Upper lobe of left lung (tissue), 6 donors: ENCODE results near the gene VAV2. TPM values are rescaled to one million over a fixed set of nuclear protein-coding genes. Genes with fewer than 3 reads are reported as not detected.

ENCODE experiments used
- ATAC-seq, 2 donors: fragments of 200-7000 bp; cut with Tn5 transposase; one replicate each; pipeline ENCODE4 v1.9.1; 2022; ENCODE audit warnings: mild to moderate bottlenecking in 2 of 2, moderate library complexity in 2 of 2; ENCODE audit not compliant: low FRiP score in 2 of 2
- DNase-seq, 2 donors: peaks; one replicate each; pipeline ENCODE4 v3.0.0-alpha.2; 2019 to 2020
- H3K27ac ChIP-seq, 4 donors: fragments of 200-600 bp; sonication (generic); one replicate each; pipeline ENCODE4 v1.5.1; 2016 to 2019
- H3K27me3 ChIP-seq, 4 donors: fragments of 200-600 bp; sonication (generic); one replicate each; pipeline ENCODE4 v1.5.1; 2017 to 2019
- H3K36me3 ChIP-seq, 4 donors: fragments of 200-600 bp; sonication (generic); one replicate each; pipeline ENCODE4 v1.5.1; 2016 to 2019
- H3K4me1 ChIP-seq, 4 donors: fragments of 200-600 bp; sonication (generic); one replicate each; pipeline ENCODE4 v1.5.1; 2018 to 2019
- H3K4me3 ChIP-seq, 4 donors: fragments of 200-600 bp; sonication (generic); one replicate each; pipeline ENCODE4 v1.5.1; 2017 to 2019; ENCODE audit warnings: mild to moderate bottlenecking in 2 of 4, moderate library complexity in 1 of 4
- H3K9me3 ChIP-seq, 4 donors: fragments of 200-600 bp; sonication (generic); one replicate each; pipeline ENCODE4 v1.5.1; 2018 to 2019
- EP300 ChIP-seq, 4 donors: sonication (generic); formaldehyde crosslinking; IDR thresholded peaks; one replicate each; pipeline ENCODE4 v1.5.1; 2017; ENCODE audit warnings: antibody characterized with exemption in 4 of 4, control low read depth in 2 of 4
- POLR2A ChIP-seq, 4 donors: fragments of 450-650 bp; IDR thresholded peaks; one replicate each; pipeline ENCODE4 v1.5.1; 2016 to 2017; ENCODE audit warnings: antibody characterized with exemption in 4 of 4, mild to moderate bottlenecking in 2 of 4
- POLR2AphosphoS5 ChIP-seq, 2 donors: sonication (generic); formaldehyde crosslinking; IDR thresholded peaks; one replicate each; pipeline ENCODE4 v1.5.1; 2017; ENCODE audit warnings: antibody characterized with exemption in 2 of 2
- WGBS, 2 donors: methylation state at CpG; one replicate each; pipeline ENCODE4 v1.1.5; 2017 to 2018; 5-methylcytosine and 5-hydroxymethylcytosine counted together
- total RNA-seq, 6 donors: library from RNA; depleted of rRNA in 4 of 6; stranded (reverse); fragments of >200 nt in 4 of 6; gene quantifications; one replicate each; pipeline versions ENCODE4 v1.1.0 to v1.2.1, GENCODE V29; 2016 to 2021
- TF ChIP-seq, protein P1 (sequence below), 6 experiments: fragments of 450-650 bp in 4 of 6; fragments of 200-600 bp in 2 of 6; sonication (generic) in 2 of 6; IDR thresholded peaks; one replicate each; pipeline ENCODE4 v1.5.1; 2016 to 2019; ENCODE audit warnings: antibody characterized with exemption in 6 of 6
- donor health status: DM: no; HTN: no; CAD: no; lungs with moderate emphysema.
- donor health status: DM: no; HTN: yes; CAD: no; lungs with severe emphysema.

The VAV2 gene
- total RNA-seq, 6 donors from 2014 or later: 12.0 to 38.8 (median 22.0) TPM

GRCh38 chr9:133839822-133840329, 152.2 kb downstream of the VAV2 start:
- TF ChIP-seq POLR2AphosphoS5 (IDR thresholded peaks at IDR 0.05): no peak
- no peak for TF ChIP-seq POLR2A (IDR thresholded peaks at IDR 0.05)
- no peak for TF ChIP-seq EP300 (IDR thresholded peaks at IDR 0.05)
- TF ChIP-seq, protein P1, sequence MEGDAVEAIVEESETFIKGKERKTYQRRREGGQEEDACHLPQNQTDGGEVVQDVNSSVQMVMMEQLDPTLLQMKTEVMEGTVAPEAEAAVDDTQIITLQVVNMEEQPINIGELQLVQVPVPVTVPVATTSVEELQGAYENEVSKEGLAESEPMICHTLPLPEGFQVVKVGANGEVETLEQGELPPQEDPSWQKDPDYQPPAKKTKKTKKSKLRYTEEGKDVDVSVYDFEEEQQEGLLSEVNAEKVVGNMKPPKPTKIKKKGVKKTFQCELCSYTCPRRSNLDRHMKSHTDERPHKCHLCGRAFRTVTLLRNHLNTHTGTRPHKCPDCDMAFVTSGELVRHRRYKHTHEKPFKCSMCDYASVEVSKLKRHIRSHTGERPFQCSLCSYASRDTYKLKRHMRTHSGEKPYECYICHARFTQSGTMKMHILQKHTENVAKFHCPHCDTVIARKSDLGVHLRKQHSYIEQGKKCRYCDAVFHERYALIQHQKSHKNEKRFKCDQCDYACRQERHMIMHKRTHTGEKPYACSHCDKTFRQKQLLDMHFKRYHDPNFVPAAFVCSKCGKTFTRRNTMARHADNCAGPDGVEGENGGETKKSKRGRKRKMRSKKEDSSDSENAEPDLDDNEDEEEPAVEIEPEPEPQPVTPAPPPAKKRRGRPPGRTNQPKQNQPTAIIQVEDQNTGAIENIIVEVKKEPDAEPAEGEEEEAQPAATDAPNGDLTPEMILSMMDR (IDR thresholded peaks at IDR 0.05): no peak
- 45 to 46% methylated on average over 15 of the region's 15 CpGs for whole genome bisulfite sequencing, 2 donors
- ATAC-seq (peak; percentile 3 to 41), DNase-seq (no peak)
- Histone ChIP-seq H3K4me3 (no peak overlapping the region), H3K4me1 (peaks cover 10 to 20% (median 15%) of the 10 kb centered on the region in 4 donors), H3K9me3 (no peaks in the 10 kb centered on the region), H3K36me3 (no peaks in the 10 kb centered on the region), H3K27ac (peak overlapping the region in 3 of 4 donors; percentile 12 to 54 (median 44)), H3K27me3 (no peaks in the 10 kb centered on the region)

DNA sequence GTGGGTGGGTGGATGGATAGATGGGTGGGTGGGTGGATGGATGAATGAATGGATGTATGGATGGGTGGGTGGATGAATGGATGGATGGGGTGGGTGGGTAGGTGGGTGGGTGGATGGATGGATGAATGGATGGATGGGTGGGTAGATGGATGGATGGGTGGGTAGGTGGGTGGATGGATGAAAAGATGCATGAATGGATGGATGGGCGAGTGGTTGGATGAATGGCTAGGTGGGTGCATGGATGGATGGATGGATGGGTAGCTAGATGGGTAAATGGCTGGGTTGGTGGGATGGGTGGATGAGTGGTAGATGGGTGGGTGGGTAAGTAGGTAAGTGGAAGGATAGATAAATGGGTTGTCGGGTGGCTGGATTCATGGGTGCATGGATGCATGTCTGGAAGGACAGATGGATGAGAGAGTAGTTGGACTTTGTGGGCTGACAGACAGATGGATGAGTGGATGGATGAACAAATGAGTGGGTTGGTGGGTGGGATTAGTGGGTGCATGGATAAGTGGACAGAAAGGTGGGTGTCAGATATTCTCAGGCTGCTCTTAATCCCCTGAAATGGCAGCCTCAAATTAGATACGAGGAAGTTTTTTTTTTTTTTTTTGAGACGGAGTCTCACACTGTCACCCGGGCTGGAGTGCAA, 153.1 kb downstream of the VAV2 start:
- 95 to 99% methylated on average over 5 of the region's 5 CpGs for WGBS, 2 donors
- Histone ChIP-seq H3K4me3 (no peak overlapping the region), H3K36me3 (no peaks in the 10 kb centered on the region), H3K27me3 (no peaks in the 10 kb centered on the region), H3K4me1 (peaks cover 3 to 11% (median 6%) of the 10 kb centered on the region in 4 donors), H3K27ac (no peak overlapping the region), H3K9me3 (no peaks in the 10 kb centered on the region)
- ATAC-seq (no peak), DNase-seq (no peak)
- TF ChIP-seq POLR2A (IDR thresholded peaks at IDR 0.05): no peak
- TF ChIP-seq, protein P1 (IDR thresholded peaks at IDR 0.05): no peak
- TF ChIP-seq POLR2AphosphoS5 (IDR thresholded peaks at IDR 0.05): no peak
- no peak for TF ChIP-seq EP300 (IDR thresholded peaks at IDR 0.05)

DNA sequence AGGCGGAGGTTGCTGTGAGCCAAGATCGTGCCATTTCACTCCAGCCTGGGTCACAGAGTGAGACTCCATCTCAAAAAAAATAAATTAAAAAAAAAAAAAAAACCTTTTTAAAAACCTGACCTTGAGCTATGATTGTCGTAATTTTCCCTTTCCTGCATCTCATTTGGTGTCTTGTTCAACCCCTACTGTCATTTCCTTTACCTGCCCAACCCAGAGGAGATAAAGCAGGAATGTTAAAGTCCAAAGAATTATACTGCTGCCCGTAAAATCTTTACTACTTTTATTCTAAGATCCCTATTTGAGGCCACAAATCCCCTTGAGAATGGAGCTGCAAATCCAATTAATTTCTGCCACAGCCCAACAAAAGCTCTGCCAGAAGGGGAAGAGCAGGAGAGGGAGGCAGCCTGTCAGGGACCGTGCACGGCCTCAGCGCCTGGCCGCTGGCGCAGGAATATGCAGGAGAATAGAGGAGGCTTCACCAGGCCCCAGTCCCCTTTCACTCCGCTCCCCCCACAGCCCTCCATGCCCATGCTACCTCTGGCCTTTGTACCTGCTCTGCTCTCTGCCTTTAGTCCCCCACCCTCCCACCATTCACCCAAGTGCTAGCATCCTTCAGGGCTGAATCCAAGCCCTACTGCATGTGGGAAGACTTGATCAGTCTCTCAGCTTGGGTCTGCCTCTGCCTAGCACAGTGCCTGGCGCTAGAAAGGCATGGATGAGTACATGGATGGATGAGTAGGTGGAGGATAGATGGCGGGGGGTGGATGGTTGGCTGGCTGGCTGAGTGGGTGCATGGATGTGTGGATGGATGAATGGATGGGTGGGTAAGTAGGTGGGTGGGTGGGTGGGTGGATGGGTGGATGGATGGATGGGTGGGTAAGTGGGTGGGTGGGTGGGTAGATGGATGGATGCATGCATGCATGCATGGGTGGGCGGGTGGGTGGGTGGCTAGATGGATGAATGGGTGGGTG, 154.2 kb downstream of the VAV2 start:
- ATAC-seq (no peak), DNase-seq (no peak)
- Histone ChIP-seq H3K27ac (no peak overlapping the region), H3K4me3 (no peak overlapping the region), H3K4me1 (peaks cover 0 to 7% (median 4%) of the 10 kb centered on the region in 4 donors), H3K9me3 (no peaks in the 10 kb centered on the region), H3K36me3 (no peaks in the 10 kb centered on the region), H3K27me3 (no peaks in the 10 kb centered on the region)
- 94 to 97% methylated on average over 12 to 13 of the region's 13 CpGs for WGBS, 2 donors
- no peak for TF ChIP-seq POLR2AphosphoS5 (IDR thresholded peaks at IDR 0.05)
- no peak for TF ChIP-seq POLR2A (IDR thresholded peaks at IDR 0.05)
- TF ChIP-seq EP300 (IDR thresholded peaks at IDR 0.05): no peak
- TF ChIP-seq, protein P1 (IDR thresholded peaks at IDR 0.05): no peak

DNA sequence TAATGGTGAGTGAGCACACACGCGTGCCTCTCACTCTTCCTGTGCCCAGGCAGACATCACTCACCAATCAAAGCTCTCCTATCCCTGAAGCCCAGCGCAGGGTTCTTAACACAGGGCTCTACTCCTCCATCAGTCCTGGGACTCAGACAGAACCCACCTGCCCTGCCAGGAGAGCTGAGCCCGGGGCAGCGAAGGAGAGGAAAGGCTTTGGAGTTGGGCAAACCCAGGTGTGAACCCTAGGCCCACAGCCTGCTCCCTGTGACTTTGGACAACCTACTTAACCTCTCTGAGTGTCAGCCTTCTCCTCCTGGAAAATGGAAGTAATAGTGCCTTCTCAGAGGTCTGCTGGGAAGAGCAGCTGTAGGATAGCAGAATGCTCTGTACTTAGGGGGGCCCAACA, 155.3 kb downstream of the VAV2 start:
- 94% methylated on average over 5 of the region's 5 CpGs for WGBS, 2 donors
- DNase-seq (no peak), ATAC-seq (no peak)
- TF ChIP-seq EP300 (IDR thresholded peaks at IDR 0.05) (no peak), POLR2AphosphoS5 (IDR thresholded peaks at IDR 0.05) (no peak), POLR2A (IDR thresholded peaks at IDR 0.05) (no peak)
- TF ChIP-seq, protein P1 (IDR thresholded peaks at IDR 0.05): no peak
- Histone ChIP-seq H3K9me3 (no peaks in the 10 kb centered on the region), H3K4me1 (peaks cover 0 to 7% (median 4%) of the 10 kb centered on the region in 4 donors), H3K36me3 (no peaks in the 10 kb centered on the region), H3K4me3 (no peak overlapping the region), H3K27me3 (no peaks in the 10 kb centered on the region), H3K27ac (no peak overlapping the region)
